ENCODE measurements around the gene PHLDB3.
"Not testable (repeated sequence)": the region's sequence is repeated elsewhere in the genome, so short reads cannot be mapped to it uniquely, and the experiment has no call there.

The PHLDB3 gene

DNA sequence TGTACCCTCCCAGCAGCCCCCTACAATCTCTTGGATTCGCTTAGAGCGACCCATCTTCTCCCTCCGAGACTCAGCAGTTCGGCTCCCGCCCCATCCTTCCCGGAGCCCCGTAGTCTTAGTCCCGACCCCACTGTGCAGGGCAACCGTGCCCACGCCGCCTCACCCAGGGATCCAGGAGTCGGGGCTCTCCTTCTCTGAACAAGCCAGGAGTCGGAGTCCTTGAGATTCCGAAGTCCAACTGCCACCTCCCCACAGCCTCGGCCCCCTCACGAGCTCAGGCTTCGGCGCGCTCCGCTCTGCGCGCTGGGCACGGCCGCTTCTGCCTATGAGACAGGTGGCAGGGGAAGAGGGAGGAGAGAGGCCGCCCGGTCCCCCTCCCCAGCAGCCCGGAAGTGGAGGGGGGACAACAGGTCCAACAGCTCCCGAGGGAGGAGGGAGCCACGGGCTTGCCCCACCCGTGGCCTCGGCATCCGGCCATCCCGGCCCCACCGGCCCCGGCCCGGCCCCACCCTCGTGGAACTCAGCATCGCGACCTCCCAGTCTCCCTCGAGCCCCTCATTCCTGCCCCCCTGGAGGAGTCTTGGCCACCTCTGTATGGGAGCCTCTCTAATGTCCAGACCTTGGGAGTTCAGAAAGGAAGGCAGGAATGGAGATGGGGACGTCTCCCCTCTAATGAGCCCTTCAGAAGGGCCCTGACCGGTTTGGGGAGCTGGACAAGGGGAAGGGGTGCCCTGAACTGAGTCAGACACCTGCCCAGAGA lies at the start of gene PHLDB3:
Gene PHLDB3, minus strand, starts transcription at position 321 of the 760 bp plus-strand sequence. CDS start 628 bp downstream, outside the sequence.
- Histone ChIP-seq H3K27ac (peak within 1 kb of the TSS; percentile 32 to 76 (median 73); a peak in 21 of 22 replicates), H3K9me3 (replicated peaks in 1 of 11) (no peaks in the 10 kb centered on the region), H3K4me2 (peak within 1 kb of the TSS; percentile 90 to 97 (median 95)), H3K36me3 (peaks cover 26 to 65% (median 41%) of the 10 kb centered on the region in 11 experiments), H3K4me1 (peaks cover 24 to 40% (median 36%) of the 10 kb centered on the region in 10 experiments; a peak in 19 of 20 replicates), H3K27me3 (no peaks in the 10 kb centered on the region), H3K4me3 (peak within 1 kb of the TSS; percentile 62 to 81 (median 73)), H4K20me1 (peaks cover 0 to 32% (median 0%) of the 10 kb centered on the region in 11 experiments; a peak in 8 of 22 replicates), H3K9ac (peak within 1 kb of the TSS; percentile 75 to 88 (median 80))
- TF ChIP-seq Cebpa-rat (IDR thresholded peaks at IDR 0.05): no peak

DNA sequence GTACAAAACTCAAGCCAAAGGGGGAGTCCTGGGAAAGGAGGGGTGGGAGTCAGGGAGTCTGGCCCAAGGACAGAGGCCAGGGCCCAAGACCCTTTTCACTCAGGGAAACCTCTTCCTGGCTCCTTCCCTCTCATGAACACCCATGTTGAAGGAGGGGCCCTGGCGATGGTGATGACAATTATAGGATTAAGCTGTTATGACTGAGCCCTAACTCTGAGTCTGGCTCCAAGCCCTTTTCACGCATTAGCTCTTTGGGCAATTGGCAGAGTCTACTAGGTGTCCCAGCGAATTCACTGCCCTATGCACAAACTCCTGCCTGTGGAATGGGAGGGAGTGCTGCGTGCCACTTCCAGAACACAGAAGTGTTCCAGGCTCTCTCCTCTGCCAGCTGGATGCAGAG lies 49.1 kb upstream of the PHLDB3 start:
- Histone ChIP-seq H3K36me3 (peaks cover 74 to 94% (median 84%) of the 10 kb centered on the region in 11 experiments), H3K27me3 (no peaks in the 10 kb centered on the region), H3K4me2 (peak overlapping the region in 3 of 11 experiments; percentile 58 to 78 (median 71); a peak in 2 of 22 replicates), H3K4me3 (no peak overlapping the region), H4K20me1 (peaks cover 0 to 12% (median 0%) of the 10 kb centered on the region in 11 experiments; a peak in 2 of 22 replicates), H3K9me3 (replicated peaks in 1 of 11) (no peaks in the 10 kb centered on the region), H3K27ac (peak overlapping the region in 9 of 11 experiments; percentile 44 to 78 (median 69); a peak in 16 of 22 replicates), H3K9ac (peak overlapping the region in 10 of 11 experiments; percentile 38 to 71 (median 60); a peak in 10 of 22 replicates), H3K4me1 (peaks cover 29 to 56% (median 43%) of the 10 kb centered on the region in 10 experiments)
- no peak for TF ChIP-seq Cebpa-rat (IDR thresholded peaks at IDR 0.05)

DNA sequence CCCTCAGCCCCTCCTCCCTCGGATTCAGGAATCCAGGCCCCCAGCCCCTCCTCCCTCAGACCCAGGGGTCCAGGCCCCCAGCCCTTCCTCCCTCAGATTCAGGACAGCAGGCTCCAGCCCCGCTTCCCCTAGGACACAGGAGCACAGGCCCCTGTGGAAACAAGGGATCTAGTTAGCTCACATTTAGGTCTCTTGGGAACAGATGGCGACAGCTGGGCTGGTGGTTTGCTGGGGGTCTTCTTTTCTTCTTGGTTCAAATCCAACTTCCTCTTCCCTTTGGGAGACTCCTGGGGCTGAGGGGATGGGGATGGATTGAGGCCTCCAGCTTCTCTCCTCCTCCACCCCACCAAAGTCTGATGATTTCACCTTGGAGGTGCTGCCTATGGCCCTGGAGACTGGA lies 48.1 kb upstream of the PHLDB3 start:
- Histone ChIP-seq H3K9me3 (replicated peaks in 1 of 11) (no peaks in the 10 kb centered on the region), H4K20me1 (peaks cover 0 to 12% (median 0%) of the 10 kb centered on the region in 11 experiments; a peak in 2 of 22 replicates), H3K4me1 (peaks cover 23 to 49% (median 37%) of the 10 kb centered on the region in 10 experiments), H3K36me3 (peaks cover 65 to 87% (median 76%) of the 10 kb centered on the region in 11 experiments), H3K27ac (peak overlapping the region in 10 of 11 experiments; percentile 17 to 78 (median 68); a peak in 19 of 22 replicates), H3K27me3 (no peaks in the 10 kb centered on the region), H3K4me2 (peak overlapping the region in 9 of 11 experiments; percentile 47 to 78 (median 58); a peak in 18 of 22 replicates), H3K4me3 (no peak overlapping the region), H3K9ac (peak overlapping the region; percentile 38 to 71 (median 62); a peak in 19 of 22 replicates)
- no peak for TF ChIP-seq Cebpa-rat (IDR thresholded peaks at IDR 0.05)

DNA sequence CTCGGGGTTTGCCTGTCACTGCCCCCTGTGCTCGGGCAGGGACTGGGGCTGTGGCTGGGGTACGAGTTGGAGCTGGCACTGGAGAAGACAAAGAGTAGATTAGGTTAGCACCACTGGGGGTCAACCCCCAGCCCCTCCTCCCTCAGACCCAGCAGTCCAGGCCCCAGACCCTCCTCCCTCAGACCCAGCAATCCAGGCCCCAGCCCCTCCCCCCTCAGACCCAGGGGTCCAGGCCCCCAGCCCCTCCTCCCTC lies 47.6 kb upstream of the PHLDB3 start:
- Histone ChIP-seq H3K27ac (peak overlapping the region in 8 of 11 experiments; percentile 56 to 78 (median 72); a peak in 15 of 22 replicates), H3K36me3 (peaks cover 60 to 87% (median 80%) of the 10 kb centered on the region in 11 experiments), H3K4me3 (no peak overlapping the region), H3K9me3 (replicated peaks in 1 of 11) (no peaks in the 10 kb centered on the region), H4K20me1 (peaks cover 0 to 12% (median 0%) of the 10 kb centered on the region in 11 experiments; a peak in 2 of 22 replicates), H3K27me3 (no peaks in the 10 kb centered on the region), H3K9ac (peak overlapping the region in 8 of 11 experiments; percentile 38 to 71 (median 65); a peak in 12 of 22 replicates), H3K4me2 (peak overlapping the region in 5 of 11 experiments; percentile 56 to 78 (median 61); a peak in 5 of 22 replicates), H3K4me1 (peaks cover 18 to 44% (median 35%) of the 10 kb centered on the region in 10 experiments; a peak in 19 of 20 replicates)
- no peak for TF ChIP-seq Cebpa-rat (IDR thresholded peaks at IDR 0.05)

DNA sequence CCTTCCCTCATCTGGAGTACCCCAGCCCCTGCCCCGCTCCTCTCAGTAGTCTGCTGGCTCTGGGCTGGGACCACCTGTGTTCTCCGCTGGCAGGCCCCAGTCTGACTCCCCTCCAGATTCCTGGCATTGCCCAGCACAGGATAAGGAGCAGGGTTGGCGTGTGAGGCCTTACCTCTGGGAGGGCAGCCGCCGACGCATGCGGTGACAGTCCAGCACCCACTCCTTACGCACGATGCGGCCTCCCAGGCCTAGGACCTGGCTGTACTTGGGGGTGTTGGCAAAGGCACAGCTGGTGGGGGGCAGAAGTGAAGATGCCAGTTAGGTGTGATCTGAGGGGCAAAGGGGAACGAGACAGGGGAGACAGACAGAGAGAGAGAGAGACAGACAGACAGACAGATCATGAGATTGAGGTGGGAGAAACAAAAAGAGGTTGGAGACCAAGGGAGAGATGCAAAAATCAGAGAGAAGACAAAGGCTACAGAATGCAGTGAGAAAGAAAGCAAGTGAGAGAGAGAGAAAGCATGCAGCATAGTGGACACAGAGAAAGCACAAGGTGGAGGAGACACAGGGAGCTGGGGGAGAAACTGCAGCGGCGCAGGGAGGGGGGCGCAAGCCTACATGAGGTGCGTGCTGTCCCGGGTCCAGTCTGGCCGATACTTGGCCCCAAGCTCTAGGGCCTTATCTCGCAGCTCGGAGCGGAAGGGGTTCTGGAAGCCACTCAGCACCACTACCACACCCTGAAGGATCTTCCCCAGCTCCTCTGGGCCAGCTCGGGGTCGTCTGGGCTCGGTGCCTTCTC lies 47.1 kb upstream of the PHLDB3 start:
- H3K27me3 ChIP-seq: no peaks in the 10 kb centered on the region
- peak overlapping the region in 8 of 11 experiments; percentile 38 to 71 (median 65); a peak in 12 of 22 replicates for H3K9ac ChIP-seq
- peaks cover 62 to 87% (median 82%) of the 10 kb centered on the region in 11 experiments for H3K36me3 ChIP-seq
- no peaks in the 10 kb centered on the region for H3K9me3 ChIP-seq (replicated peaks in 1 of 11)
- H3K4me3 ChIP-seq: no peak overlapping the region
- peak overlapping the region in 3 of 11 experiments; percentile 58 to 78 (median 71); a peak in 3 of 22 replicates for H3K4me2 ChIP-seq
- no peak for TF ChIP-seq Cebpa-rat (IDR thresholded peaks at IDR 0.05)
- peak overlapping the region in 8 of 11 experiments; percentile 56 to 78 (median 72); a peak in 15 of 22 replicates for H3K27ac ChIP-seq
- peaks cover 13 to 44% (median 35%) of the 10 kb centered on the region in 10 experiments; a peak in 19 of 20 replicates for H3K4me1 ChIP-seq
- peaks cover 0 to 12% (median 0%) of the 10 kb centered on the region in 11 experiments; a peak in 2 of 22 replicates for H4K20me1 ChIP-seq

DNA sequence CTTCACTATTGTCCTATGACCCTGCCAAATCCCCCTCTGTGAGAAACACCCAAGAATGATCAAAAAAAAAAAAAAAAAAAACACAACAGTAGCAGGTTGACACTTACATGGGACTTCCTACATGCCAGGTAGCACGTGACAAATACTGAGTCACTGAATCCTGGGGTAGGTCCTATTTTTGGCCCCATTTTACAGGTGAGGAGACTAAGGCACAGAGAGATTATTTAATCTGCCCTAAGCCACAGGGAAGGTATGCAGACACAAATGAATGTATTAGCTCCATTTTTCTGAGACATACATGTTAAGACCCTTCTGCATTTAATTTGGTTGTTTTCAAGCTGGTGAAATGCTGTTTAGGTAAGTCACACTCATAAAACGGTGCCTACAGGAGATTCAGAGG lies 44.2 kb upstream of the PHLDB3 start:
- Histone ChIP-seq H3K9ac (no peak overlapping the region), H4K20me1 (peaks cover 0 to 13% (median 0%) of the 10 kb centered on the region in 11 experiments; a peak in 2 of 22 replicates), H3K27me3 (no peaks in the 10 kb centered on the region), H3K4me2 (no peak overlapping the region), H3K36me3 (peaks cover 62 to 85% (median 79%) of the 10 kb centered on the region in 11 experiments), H3K4me1 (peaks cover 0 to 46% (median 41%) of the 10 kb centered on the region in 10 experiments; a peak in 18 of 20 replicates), H3K4me3 (no peak overlapping the region), H3K27ac (no peak overlapping the region), H3K9me3 (replicated peaks in 1 of 11) (no peaks in the 10 kb centered on the region)
- no peak for TF ChIP-seq Cebpa-rat (IDR thresholded peaks at IDR 0.05)

DNA sequence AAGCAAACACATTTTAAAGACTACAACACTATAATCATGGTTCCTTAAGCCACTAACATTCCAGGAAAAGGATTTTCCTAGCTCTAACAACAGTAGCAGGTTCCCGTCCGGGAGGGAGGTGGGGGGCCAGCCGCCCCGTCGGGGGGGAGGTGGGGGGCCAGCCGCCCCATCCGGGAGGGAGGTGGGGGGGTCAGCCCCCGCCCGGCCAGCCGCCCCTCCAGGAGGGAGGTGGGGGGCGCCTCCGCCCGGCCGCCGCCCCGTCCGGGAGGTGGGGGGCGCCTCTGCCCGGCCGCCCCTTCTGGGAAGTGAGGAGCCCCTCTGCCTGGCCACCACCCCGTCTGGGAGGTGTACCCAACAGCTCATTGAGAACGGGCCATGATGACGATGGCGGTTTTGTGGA lies 43.4 kb upstream of the PHLDB3 start:
- not testable (repeated sequence) for H3K9ac ChIP-seq; H3K9me3 ChIP-seq (replicated peaks in 1 of 11); H3K27me3 ChIP-seq; H3K4me2 ChIP-seq; H3K4me3 ChIP-seq; H3K27ac ChIP-seq; H4K20me1 ChIP-seq
- Histone ChIP-seq H3K4me1 (peaks cover 0 to 38% (median 35%) of the 10 kb centered on the region in 10 experiments; a peak in 18 of 20 replicates), H3K36me3 (peaks cover 62 to 85% (median 79%) of the 10 kb centered on the region in 11 experiments)

DNA sequence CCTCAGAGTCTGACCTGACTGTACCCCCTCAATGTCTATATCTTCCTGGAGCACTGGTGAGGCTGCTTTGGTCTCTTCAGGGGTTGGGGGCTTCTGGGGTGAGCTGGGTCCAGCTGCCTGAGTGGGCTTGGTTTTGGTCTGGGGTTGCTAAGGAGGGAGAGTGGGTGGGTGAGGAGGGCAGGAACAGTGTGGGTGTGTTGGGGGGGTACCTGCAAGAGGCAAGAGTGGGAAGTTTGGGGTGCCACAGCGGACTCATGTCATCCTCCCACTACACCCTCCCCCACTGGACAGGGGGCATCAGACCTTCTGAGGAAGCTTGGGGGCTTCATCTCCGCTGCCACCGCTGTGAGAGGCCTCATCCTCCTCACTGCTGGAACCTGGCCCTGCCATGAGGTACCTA lies 42.0 kb upstream of the PHLDB3 start:
- Histone ChIP-seq H3K9ac (no peak overlapping the region), H4K20me1 (peaks cover 0 to 8% (median 0%) of the 10 kb centered on the region in 11 experiments; a peak in 1 of 22 replicates)

More for the DNA sequence above, 42.0 kb upstream of the PHLDB3 start:
- Histone ChIP-seq H3K9me3 (replicated peaks in 1 of 11) (no peaks in the 10 kb centered on the region), H3K4me1 (peaks cover 0 to 26% (median 24%) of the 10 kb centered on the region in 10 experiments; a peak in 17 of 20 replicates), H3K27ac (0 out of 22 replicates have a peak overlapping the region, but pooled peaks of 2 of the 11 experiments have one; percentile 12 to 20), H3K4me2 (no peak overlapping the region), H3K27me3 (no peaks in the 10 kb centered on the region), H3K36me3 (peaks cover 68 to 87% (median 84%) of the 10 kb centered on the region in 11 experiments), H3K4me3 (no peak overlapping the region)
- no peak for TF ChIP-seq Cebpa-rat (IDR thresholded peaks at IDR 0.05)

All from BLaER1 treated with 17β-estradiol and CSF1 and Interleukin-3, amounts not matched to agents 10 nM and 100 nM (cell line).